Transverse colon (tissue), 4 donors: Measurements from ENCODE around the gene WDR83. TPM values are rescaled to one million over a fixed set of nuclear protein-coding genes. Genes with fewer than 3 reads are reported as not detected.

Source experiments
- DNase-seq: peaks from one replicate; pipeline ENCODE4 v3.0.0-alpha.2; 2019
- H3K27ac ChIP-seq, 4 donors: fragments of 200-600 bp; sonication (generic); 2 replicates each; pipeline ENCODE4 v1.5.1; 2016 to 2018; ENCODE audit warnings: inconsistent platforms in 4 of 4
- H3K27me3 ChIP-seq: fragments of 200-600 bp; sonication (generic); 2 replicates; pipeline ENCODE4 v1.5.1; 2017; ENCODE audit warnings: inconsistent platforms
- H3K36me3 ChIP-seq, 4 donors: fragments of 200-600 bp; sonication (generic); 2 replicates each; pipeline ENCODE4 v1.5.1; 2017 to 2019; ENCODE audit warnings: inconsistent platforms in 4 of 4
- H3K4me1 ChIP-seq, 4 donors: fragments of 200-600 bp; sonication (generic); 2 replicates each; pipeline ENCODE4 v1.5.1; 2017 to 2020; ENCODE audit warnings: inconsistent platforms in 4 of 4
- H3K4me3 ChIP-seq, 4 donors: fragments of 200-600 bp; sonication (generic); 1 replicate in 1 of 4; 2 replicates in 3 of 4; pipeline versions ENCODE4 v1.5.1 to v1.6.1; 2017 to 2019; ENCODE audit warnings: inconsistent platforms in 4 of 4
- H3K9me3 ChIP-seq, 2 donors: fragments of 200-600 bp; sonication (generic); 2 replicates each; pipeline ENCODE4 v1.5.1; 2017 to 2019; ENCODE audit warnings: inconsistent platforms in 2 of 2
- CTCF ChIP-seq, 5 experiments: fragments of 200-600 bp in 3 of 5; fragments of 450-650 bp in 2 of 5; sonication (generic) in 3 of 5; IDR thresholded peaks; 1 replicate in 2 of 5; 2 replicates in 3 of 5; pipeline ENCODE4 v1.5.1; 2016 to 2017; ENCODE audit warnings: antibody characterized with exemption in 5 of 5, inconsistent platforms in 3 of 5, mild to moderate bottlenecking in 2 of 5, moderate library complexity in 1 of 5
- EP300 ChIP-seq: sonication (generic); formaldehyde crosslinking; IDR thresholded peaks from one replicate; pipeline ENCODE4 v1.6.1; 2017; ENCODE audit warnings: antibody characterized with exemption, low read depth
- POLR2A ChIP-seq: fragments of 450-650 bp; IDR thresholded peaks from one replicate; pipeline ENCODE4 v1.6.1; 2016; ENCODE audit warnings: antibody characterized with exemption, mild to moderate bottlenecking, moderate library complexity
- POLR2AphosphoS5 ChIP-seq, 3 donors: sonication (generic); formaldehyde crosslinking; IDR thresholded peaks; one replicate each; pipeline ENCODE4 v1.6.1; 2016; ENCODE audit warnings: antibody characterized with exemption in 3 of 3
- WGBS, 2 donors: methylation state at CpG; one replicate each; pipeline ENCODE4 v1.1.5; 2018; ENCODE audit warnings: low coverage in 1 of 2; 5-methylcytosine and 5-hydroxymethylcytosine counted together
- in situ Hi-C, 4 donors: fragments of 200-750 bp; cut with MboI; loops; one replicate each; pipeline versions ENCODE4 v1.15.0 to v1.15.1; 2017; ENCODE audit warnings: low sequenced_read_pairs in 3 of 4, low pct_ligation_motif_present in 1 of 4, low pct_unique_long_range_greater_than_20kb in 1 of 4
- intact Hi-C: fragments of 100-400 bp; cut with DNase I; formaldehyde crosslinking; loops from one replicate; pipeline ENCODE4 v1.15.1; 2023; ENCODE audit warnings: low total_unique reads
- total RNA-seq, 4 donors: library from RNA; depleted of rRNA; stranded (reverse); fragments of >200 nt; gene quantifications; one replicate each; pipeline ENCODE4 v1.1.0, GENCODE V29; 2016

WDR83 gene
- total RNA-seq, 4 donors from 2014 or later: 7.6 to 36.3 (median 9.4) TPM; not detected in 1

DNA sequence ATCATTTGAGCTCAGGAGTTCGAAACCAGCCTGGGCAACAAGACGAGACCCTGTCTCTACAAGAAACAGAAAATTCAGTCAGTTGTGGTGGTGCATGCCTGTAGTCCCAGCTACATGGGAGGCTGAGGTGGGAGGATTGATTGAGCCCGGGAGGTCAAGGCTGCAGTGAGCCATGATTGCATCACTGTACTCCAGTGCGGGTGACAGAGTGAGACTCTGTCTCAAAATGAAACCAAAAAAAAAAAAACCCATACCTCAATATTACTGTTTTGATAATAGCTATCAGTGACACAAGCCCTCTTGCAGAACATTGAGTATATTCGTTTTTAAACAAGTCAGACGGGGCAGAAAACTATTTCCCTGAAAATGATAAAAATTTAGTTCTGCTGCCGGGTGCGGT is 39.6 kb upstream of the WDR83 start:
- TF ChIP-seq CTCF (IDR thresholded peaks at IDR 0.05) (no peak), POLR2AphosphoS5 (IDR thresholded peaks at IDR 0.05) (no peak), EP300 (no peak), POLR2A (no peak)
- Histone ChIP-seq H3K4me1 (peaks cover 0 to 4% (median 0%) of the 10 kb centered on the region in 4 donors), H3K27me3 (no peaks in the 10 kb centered on the region), H3K36me3 (peaks cover 3 to 63% (median 30%) of the 10 kb centered on the region in 4 donors), H3K4me3 (no peak overlapping the region), H3K9me3 (peaks cover 27 to 29% of the 10 kb centered on the region in 2 donors), H3K27ac (no peak overlapping the region)
- in situ Hi-C loops: no loop called here
- WGBS, 2 donors: 86 to 89% methylated on average over 6 to 8 of the region's 8 CpGs
- no peak for DNase-seq
- intact Hi-C loops: no loop called here

DNA sequence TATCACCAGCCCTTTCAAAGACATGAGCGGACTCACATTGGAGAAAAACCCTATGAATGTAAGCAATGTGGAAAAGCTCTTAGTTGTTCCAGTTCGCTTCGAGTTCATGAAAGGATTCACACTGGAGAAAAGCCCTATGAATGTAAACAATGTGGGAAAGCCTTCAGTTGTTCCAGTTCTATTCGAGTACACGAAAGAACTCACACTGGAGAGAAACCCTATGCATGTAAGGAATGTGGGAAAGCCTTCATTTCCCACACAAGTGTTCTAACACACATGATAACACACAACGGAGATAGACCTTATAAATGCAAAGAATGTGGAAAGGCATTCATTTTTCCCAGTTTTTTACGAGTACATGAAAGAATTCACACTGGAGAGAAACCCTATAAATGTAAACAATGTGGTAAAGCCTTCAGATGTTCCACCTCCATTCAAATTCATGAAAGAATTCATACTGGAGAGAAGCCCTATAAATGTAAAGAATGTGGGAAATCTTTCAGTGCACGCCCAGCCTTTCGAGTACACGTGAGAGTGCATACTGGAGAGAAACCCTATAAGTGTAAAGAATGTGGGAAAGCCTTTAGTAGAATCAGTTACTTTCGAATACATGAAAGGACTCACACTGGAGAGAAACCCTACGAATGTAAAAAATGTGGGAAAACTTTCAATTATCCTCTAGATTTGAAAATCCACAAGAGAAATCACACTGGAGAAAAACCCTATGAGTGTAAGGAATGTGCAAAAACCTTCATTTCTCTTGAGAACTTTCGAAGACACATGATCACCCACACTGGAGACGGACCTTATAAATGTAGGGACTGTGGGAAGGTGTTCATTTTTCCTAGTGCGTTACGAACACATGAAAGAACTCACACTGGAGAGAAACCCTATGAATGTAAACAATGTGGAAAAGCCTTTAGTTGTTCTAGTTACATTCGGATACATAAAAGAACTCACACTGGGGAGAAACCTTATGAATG is 38.3 kb upstream of the WDR83 start:
- Histone ChIP-seq H3K27me3 (no peaks in the 10 kb centered on the region), H3K27ac (no peak overlapping the region), H3K36me3 (peaks cover 3 to 59% (median 32%) of the 10 kb centered on the region in 4 donors), H3K9me3 (peaks cover 23 to 29% of the 10 kb centered on the region in 2 donors), H3K4me3 (no peak overlapping the region), H3K4me1 (no peaks in the 10 kb centered on the region)
- in situ Hi-C loops (no loop called here), intact Hi-C loops (no loop called here)
- TF ChIP-seq EP300 (no peak), POLR2A (no peak), POLR2AphosphoS5 (IDR thresholded peaks at IDR 0.05) (no peak), CTCF (IDR thresholded peaks at IDR 0.05) (no peak)
- WGBS, 2 donors: 96 to 98% methylated on average over 16 to 17 of the region's 17 CpGs
- no peak for DNase-seq

GRCh38 chr19:12629215-12629614 is 37.4 kb upstream of the WDR83 start:
- intact Hi-C loops (no loop called here), in situ Hi-C loops (no loop called here)
- no peaks in the 10 kb centered on the region for H3K4me1 ChIP-seq
- H3K27me3 ChIP-seq: no peaks in the 10 kb centered on the region
- no peak overlapping the region for H3K4me3 ChIP-seq
- TF ChIP-seq EP300: no peak
- no peak for TF ChIP-seq POLR2AphosphoS5 (IDR thresholded peaks at IDR 0.05)
- no peak for TF ChIP-seq POLR2A
- H3K9me3 ChIP-seq: peaks cover 23 to 29% of the 10 kb centered on the region in 2 donors
- peaks cover 3 to 53% (median 30%) of the 10 kb centered on the region in 4 donors for H3K36me3 ChIP-seq
- H3K27ac ChIP-seq: no peak overlapping the region
- DNase-seq: no peak
- WGBS, 2 donors: 95 to 100% methylated on average over 4 to 7 of the region's 7 CpGs

DNA sequence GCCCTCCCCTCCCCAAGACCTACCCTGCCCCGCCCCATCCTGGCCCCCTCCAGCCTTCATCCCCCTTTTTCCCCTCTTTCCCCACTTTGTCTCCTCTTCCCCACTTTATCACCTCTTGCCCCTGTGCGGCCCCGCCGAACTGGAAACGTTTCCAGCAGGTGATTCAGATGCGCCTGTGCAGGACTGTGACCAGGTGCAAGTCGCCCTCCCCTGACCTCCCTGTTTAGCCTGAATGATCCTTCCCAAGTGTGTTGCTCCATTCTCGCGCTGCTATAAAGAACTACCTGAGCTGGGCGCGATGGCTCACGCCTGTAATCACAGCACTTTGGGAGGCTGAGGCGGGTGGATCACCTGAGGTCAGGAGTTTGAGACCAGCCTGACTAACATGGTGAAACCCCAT is 30.0 kb upstream of the WDR83 start:
- in situ Hi-C loops (no loop called here), intact Hi-C loops (no loop called here)
- 53 to 56% methylated on average over 4 to 13 of the region's 13 CpGs for WGBS, 2 donors
- Histone ChIP-seq H3K9me3 (no peaks in the 10 kb centered on the region), H3K4me1 (peaks cover 0 to 6% (median 5%) of the 10 kb centered on the region in 4 donors), H3K27me3 (no peaks in the 10 kb centered on the region), H3K36me3 (peaks cover 0 to 4% (median 0%) of the 10 kb centered on the region in 4 donors), H3K27ac (no peak overlapping the region), H3K4me3 (no peak overlapping the region)
- TF ChIP-seq POLR2AphosphoS5 (IDR thresholded peaks at IDR 0.05) (no peak), CTCF (IDR thresholded peaks at IDR 0.05) (no peak), POLR2A (no peak), EP300 (no peak)
- no peak for DNase-seq
